HG02852 (cell line): Measurements from ENCODE around the gene AK4.
A peak's percentile ranks its signal among the peaks of the same experiment; 100 is the strongest.
"Not testable (repeated sequence)": the region's sequence is repeated elsewhere in the genome, so short reads cannot be mapped to it uniquely, and the experiment has no call there.

Source experiments
- ATAC-seq: cut with Tn5 transposase; IDR thresholded peaks from one replicate; pipeline ENCODE4 v1.9.1; 2021; ENCODE audit warnings: mild to moderate bottlenecking, moderate library complexity; ENCODE audit not compliant: unreplicated experiment

Gene AK4

GRCh38 chr1:65150108-65150463 lies 2.1 kb downstream of the AK4 start:
- no peak for ATAC-seq

- no peak for ATAC-seq
These were observed 2.7 kb downstream of the AK4 start for GRCh38 chr1:65150583-65151263.

- ATAC-seq: no peak
These were observed 3.6 kb downstream of the AK4 start for GRCh38 chr1:65151641-65152040.

DNA sequence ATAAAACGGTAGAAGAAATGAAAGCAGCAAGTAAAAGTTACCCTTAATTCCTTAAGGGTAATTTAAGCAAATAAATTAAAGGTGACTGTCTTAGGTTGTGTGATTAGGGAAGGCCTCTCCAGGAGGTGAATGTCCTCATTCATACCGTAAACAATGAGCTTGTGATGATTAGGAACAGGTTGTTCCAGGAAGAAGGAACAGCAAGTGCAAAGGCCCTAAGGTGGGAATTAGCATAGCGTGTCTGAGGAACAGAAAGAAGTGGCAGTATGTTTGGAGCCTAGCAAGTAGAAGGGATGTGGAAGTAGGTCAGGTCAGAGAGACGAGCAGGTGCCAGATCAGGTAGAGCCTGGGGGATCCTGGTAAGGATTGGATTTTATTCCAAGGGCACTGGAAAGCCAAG lies 5.6 kb downstream of the AK4 start:
- no peak for ATAC-seq

- no peak for ATAC-seq
These were observed 9.0 kb downstream of the AK4 start for GRCh38 chr1:65156910-65157545.

DNA sequence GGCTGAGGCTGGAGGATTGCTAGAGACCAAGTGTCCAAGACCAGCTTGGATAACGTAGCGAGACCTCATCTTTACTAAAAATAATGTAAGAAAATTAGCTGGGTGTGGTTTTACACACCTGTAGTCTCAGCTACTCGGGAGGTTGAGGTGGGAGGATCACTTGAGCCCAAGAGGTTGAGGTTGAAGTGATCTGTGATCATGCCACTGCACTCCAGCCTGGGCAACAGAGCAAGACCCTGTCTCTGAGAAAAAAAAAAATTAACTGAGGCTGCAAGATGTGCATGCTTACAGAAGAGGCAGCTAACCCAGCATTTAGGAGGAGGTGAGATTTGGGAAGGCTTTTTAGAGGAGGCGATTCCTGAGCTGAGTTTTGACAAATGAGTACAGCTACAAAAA lies 9.5 kb downstream of the AK4 start:
- no peak for ATAC-seq

GRCh38 chr1:65159291-65159688 lies 11.3 kb downstream of the AK4 start:
- not testable (repeated sequence) for ATAC-seq

DNA sequence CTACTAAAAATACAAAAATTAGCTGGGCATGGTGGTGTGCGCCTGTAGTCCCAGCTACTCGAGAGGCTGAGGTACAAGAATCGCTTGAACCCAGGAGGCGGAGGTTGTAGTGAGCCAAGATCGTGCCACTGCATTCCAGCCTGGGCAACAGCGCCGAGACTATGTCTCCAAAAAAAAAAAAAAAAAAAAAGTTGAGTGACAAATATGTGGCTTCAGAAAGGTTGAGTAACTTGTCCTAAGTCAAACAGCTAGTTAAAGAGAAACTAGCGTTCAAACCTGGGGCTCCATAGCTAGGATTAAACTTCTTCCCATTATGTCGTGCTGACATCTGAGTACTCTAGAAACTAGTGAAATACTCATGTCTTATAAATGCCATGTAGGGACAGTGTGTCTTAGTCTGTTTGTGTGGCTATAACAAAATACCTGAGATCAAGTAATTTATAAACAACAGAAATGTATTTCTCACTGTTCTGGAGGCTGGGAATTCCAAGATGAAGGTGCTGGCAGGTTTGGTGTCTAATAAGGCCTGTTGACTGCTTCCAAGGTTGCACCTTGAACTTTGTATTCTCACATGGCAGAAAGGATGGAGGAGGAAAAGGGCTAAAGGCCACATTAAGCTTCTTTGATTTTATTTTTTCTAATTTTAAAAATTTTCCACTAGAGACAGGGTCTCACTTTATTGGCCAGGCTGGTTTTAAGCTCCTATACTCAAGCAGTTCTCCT lies 12.0 kb downstream of the AK4 start:
- ATAC-seq: no peak

DNA sequence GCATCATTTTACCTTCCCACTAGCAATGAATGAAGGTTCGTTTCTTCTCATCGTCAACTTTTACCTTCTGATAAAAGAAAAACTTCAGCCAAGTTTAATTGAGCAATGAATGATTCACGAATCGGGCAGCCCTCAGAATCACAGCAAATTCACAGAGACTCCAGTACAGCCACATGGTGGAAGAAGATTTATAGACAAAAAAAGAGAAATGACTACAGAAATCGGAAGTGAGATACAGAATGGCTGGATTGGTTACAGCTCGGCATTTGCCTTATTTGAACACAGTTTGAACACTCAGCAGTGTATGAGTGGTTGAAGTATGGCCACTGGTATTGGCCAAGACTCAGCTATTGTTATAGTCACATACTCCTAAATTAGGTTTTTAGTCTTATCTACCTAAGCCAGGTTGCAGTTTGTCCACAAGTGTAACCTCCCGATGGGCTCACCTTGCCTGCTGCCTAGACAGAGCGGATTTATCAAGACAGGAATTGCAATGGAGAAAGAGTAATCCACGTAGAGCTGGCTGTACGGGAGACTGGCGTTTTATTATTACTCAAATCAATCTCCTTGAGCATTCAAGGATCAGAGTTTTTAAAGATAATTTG lies 15.3 kb downstream of the AK4 start:
- ATAC-seq: no peak

GRCh38 chr1:65164101-65164500 lies 16.1 kb downstream of the AK4 start:
- ATAC-seq: not testable (repeated sequence)

GRCh38 chr1:65164633-65165032 lies 16.6 kb downstream of the AK4 start:
- ATAC-seq: no peak

GRCh38 chr1:65165269-65165993 lies 17.4 kb downstream of the AK4 start:
- peak; percentile 59 for ATAC-seq

DNA sequence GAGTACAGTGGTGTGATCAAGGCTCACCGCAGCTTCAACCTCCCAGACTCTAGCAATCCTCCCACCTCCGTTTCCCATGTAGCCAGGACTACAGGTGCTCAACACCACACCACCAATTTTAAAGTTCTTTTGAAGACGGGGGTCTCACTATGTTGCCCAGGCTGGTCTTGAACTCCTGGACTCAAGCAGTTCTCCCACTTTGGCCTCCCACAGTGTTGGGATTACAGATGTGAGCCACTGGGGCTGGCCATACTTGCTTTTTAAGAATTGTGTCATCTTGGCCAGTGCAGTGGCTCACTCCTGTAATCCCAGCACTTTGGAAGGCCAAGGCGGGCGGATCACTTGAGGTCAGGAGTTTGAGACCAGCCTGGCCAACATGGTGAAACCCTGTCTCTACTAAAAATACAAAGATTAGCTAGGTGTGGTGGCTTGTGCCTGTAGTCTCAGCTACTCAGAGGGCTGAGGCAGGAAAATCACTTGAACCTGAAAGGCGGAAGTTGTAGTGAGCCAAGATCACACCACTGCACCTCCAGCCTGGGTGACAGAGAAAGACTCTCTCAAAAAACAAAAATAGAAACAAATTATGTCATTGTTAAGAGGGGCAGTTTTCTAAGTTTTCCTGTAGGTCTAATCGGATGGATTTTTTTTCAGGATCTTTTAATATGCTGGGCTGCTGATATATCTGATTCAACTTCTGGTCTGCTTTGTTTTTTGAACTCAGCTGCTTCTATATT lies 18.7 kb downstream of the AK4 start:
- no peak for ATAC-seq

- ATAC-seq: no peak
These were observed 19.7 kb downstream of the AK4 start for GRCh38 chr1:65167586-65168242.

- no peak for ATAC-seq
These were observed 20.9 kb downstream of the AK4 start for GRCh38 chr1:65168867-65169266.

DNA sequence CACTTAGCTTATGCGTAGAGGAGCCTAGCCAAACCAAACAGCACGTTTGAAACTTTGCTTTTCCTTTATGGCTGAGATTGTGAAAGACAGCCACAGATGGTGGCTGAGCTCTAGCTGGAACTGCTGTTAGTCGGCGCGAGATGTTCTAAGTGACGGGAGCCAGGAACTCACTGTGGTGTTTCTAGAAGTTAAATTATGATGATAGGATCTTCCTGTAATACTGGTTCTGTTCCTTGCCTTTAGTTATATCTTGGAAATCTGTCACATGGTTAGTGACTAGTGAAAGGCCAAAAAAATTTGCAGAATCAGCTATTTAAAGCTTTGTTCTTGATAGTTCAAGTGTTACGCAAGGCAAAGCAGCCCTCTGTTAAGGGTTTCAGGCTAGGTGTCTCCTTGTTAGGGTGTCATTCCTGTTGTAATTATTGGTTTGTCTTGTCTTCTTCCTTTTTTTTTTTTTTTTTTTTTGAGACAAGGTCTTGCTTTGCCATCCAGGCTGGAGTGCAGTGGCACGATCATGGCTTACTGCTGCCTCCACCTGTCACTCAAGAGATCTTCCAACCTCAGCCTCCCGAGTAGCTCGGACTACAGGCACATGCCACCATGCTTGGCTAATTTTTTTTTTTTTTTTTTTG lies 22.6 kb downstream of the AK4 start:
- no peak for ATAC-seq

DNA sequence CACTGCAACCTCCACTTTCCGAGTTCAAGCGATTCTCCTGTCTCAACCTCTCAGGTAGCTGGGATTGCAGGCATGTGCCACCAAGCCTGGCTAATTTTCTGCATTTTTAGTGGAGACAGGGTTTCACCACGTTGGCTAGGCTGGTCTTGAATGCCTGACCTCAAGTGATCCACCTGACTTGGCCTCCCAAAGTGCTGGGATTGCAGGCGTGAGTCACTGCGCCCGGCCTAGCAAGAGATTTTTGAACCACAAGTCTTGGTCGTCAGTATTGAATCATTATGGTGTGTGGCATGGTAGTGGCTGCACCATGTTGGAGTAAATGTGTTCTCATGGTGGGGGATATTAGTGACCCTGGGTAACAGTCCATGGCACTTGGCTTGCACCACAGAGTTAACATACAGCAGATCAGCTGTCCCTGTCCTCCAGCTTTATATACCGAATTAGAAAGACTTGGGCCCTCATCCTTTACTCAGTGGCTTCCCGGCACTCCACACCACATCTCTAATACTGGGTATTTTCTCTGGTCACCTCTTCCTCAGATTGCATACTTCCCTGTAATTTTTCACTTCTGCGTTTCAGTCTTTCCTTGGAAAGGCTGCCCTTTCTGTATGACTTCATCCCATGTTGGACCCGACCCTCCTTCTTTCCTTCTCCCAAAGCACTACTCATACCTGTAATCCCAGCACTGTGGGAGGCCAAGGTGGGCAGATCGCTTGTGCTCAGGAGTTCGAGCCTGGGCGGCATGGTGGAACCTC lies 25.1 kb downstream of the AK4 start:
- no peak for ATAC-seq

- peak; percentile 88 for ATAC-seq
These were observed 26.6 kb downstream of the AK4 start for GRCh38 chr1:65174585-65174984.
